NT2/D1 (cell line): ENCODE measurements around the gene PARD6G.

Source experiments
- SUZ12 ChIP-seq: IDR thresholded peaks from 2 replicates; pipeline ENCODE4 v1.6.1; 2011; ENCODE audit not compliant: insufficient read length, insufficient read depth; ENCODE audit errors: extremely low read depth
- YY1 ChIP-seq: IDR thresholded peaks from 2 replicates; pipeline ENCODE4 v1.6.1; 2011; ENCODE audit not compliant: insufficient read length, insufficient read depth
- ZNF274 ChIP-seq: IDR thresholded peaks from 2 replicates; pipeline ENCODE4 v1.6.1; 2011; ENCODE audit warnings: mild to moderate bottlenecking, low read depth, low read length

DNA sequence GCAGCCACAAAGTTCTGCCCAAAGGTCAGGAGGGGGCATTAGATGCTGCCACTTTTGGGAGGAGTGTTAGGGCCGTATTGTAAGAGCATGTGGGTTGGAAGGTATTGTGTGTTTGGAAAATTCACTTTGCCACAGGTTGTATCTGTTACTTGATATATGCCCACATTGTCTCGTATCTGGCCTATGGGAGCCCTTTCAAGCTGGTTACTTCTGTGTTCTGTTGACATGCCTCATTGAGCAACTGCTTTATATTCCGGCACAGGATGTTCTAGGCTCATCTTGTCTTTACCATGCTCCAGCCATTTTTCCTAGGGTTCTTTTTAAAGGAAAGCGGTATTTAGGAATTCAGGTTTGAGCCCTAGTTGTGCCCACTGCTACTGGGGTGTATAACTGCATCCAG, 132.3 kb downstream of the PARD6G start:
- TF ChIP-seq YY1 (no peak), SUZ12 (no peak), ZNF274 (no peak)
